ENCODE results near the gene COASY.

DNA sequence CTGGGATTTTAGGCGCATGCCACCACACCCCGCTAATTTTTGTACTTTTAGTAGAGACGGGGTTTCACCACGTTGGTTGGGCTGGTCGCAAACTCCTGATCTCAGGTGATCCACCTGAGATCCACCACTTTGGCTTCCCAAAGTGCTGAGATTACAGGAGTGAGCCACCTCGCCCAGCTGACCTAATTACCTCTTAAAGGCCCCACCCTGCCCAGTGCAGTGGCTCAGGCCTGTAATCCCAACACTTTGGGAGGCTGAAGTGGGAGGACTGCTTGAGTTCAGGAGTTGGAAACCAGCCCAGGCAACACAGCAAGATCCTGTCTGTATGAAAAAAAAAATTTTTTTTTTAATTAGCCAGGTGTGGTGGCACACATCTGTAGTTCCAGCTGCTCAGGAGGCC is 2.9 kb upstream of the COASY start:
- TF ChIP-seq, protein P1, sequence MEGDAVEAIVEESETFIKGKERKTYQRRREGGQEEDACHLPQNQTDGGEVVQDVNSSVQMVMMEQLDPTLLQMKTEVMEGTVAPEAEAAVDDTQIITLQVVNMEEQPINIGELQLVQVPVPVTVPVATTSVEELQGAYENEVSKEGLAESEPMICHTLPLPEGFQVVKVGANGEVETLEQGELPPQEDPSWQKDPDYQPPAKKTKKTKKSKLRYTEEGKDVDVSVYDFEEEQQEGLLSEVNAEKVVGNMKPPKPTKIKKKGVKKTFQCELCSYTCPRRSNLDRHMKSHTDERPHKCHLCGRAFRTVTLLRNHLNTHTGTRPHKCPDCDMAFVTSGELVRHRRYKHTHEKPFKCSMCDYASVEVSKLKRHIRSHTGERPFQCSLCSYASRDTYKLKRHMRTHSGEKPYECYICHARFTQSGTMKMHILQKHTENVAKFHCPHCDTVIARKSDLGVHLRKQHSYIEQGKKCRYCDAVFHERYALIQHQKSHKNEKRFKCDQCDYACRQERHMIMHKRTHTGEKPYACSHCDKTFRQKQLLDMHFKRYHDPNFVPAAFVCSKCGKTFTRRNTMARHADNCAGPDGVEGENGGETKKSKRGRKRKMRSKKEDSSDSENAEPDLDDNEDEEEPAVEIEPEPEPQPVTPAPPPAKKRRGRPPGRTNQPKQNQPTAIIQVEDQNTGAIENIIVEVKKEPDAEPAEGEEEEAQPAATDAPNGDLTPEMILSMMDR (IDR thresholded peaks at IDR 0.05), result no peak
- TF ChIP-seq POLR2A (IDR thresholded peaks at IDR 0.05), result no peak

All from right lobe of liver (tissue), 4 donors.